H1 (cell line): Measurements from ENCODE around the gene KDM6A. TPM values are rescaled to one million over a fixed set of nuclear protein-coding genes. Genes with fewer than 3 reads are reported as not detected.

Experiments
- CTCF ChIA-PET: fragments of 300-600 bp; sonication (Branson Sonifier 250); formaldehyde crosslinking; loops from one replicate; lab custom pipeline; 2021; ENCODE audit not compliant: partially characterized antibody; lab: Charles Lee
- POLR2A ChIA-PET: fragments of 300-600 bp; sonication (Branson Sonifier 250); formaldehyde crosslinking; loops from one replicate; lab custom pipeline; 2021; ENCODE audit warnings: inconsistent platforms; ENCODE audit not compliant: partially characterized antibody; lab: Charles Lee
- DNase-seq, 2 experiments: peaks; one replicate each; pipeline versions ENCODE4 v3.0.0 to v3.0.0-alpha.2; 2010 to 2022; ENCODE audit warnings: low spot score in 2 of 2, low read depth in 1 of 2, mixed read lengths in 1 of 2
- FAIRE-seq: peaks from 2 replicates; lab custom pipeline; 2011; peaks lifted over from hg19 to GRCh38; lab: Jason Lieb, UNC
- H2AFZ ChIP-seq: 2 replicates; pipeline ENCODE4 v1.8.1; 2012; ENCODE audit warnings: low read length, inconsistent platforms
- H2AK5ac ChIP-seq: 2 replicates; pipeline ENCODE4 v1.6.1; 2013; ENCODE audit warnings: low read depth, low read length
- H2BK120ac ChIP-seq: replicated peaks from 2 replicates; pipeline ENCODE3; 2013; ENCODE audit warnings: low read depth, low read length, inconsistent platforms
- H2BK12ac ChIP-seq: 2 replicates; pipeline ENCODE4 v1.6.1; 2013; ENCODE audit warnings: low read depth, low read length
- H2BK15ac ChIP-seq: 2 replicates; pipeline ENCODE4 v1.6.1; 2013; ENCODE audit warnings: low read length
- H2BK20ac ChIP-seq: 2 replicates; pipeline ENCODE4 v1.6.1; 2013; ENCODE audit warnings: low read length
- H2BK5ac ChIP-seq: 2 replicates; pipeline ENCODE4 v1.6.1; 2013; ENCODE audit warnings: low read depth, low read length
- H3K14ac ChIP-seq: 2 replicates; pipeline ENCODE4 v1.6.1; 2013; ENCODE audit warnings: inconsistent platforms; ENCODE audit not compliant: insufficient read length
- H3K18ac ChIP-seq: 2 replicates; pipeline ENCODE4 v1.6.1; 2013; ENCODE audit warnings: low read length; ENCODE audit errors: extremely low read depth
- H3K23ac ChIP-seq: 2 replicates; pipeline ENCODE4 v1.6.1; 2013; ENCODE audit warnings: inconsistent platforms; ENCODE audit not compliant: insufficient read length
- H3K23me2 ChIP-seq: 2 replicates; pipeline ENCODE4 v1.6.1; 2013; ENCODE audit warnings: low read depth, low read length
- H3K27ac ChIP-seq: 2 replicates; pipeline ENCODE4 v1.6.1; 2011; ENCODE audit warnings: low read depth, low read length, inconsistent platforms
- H3K27me3 ChIP-seq, 4 experiments: replicated peaks in 1 of 4; 1 replicate in 1 of 4; 2 replicates in 3 of 4; pipeline versions ENCODE4 v1.6.1 to v1.8.1; 2011 to 2013; ENCODE audit warnings: low read length in 3 of 4, mild to moderate bottlenecking in 3 of 4, inconsistent platforms in 2 of 4, mixed read lengths in 2 of 4, moderate library complexity in 1 of 4; ENCODE audit not compliant: control insufficient read depth in 3 of 4, insufficient read depth in 3 of 4; ENCODE audit errors: extremely low read depth in 1 of 4
- H3K36me3 ChIP-seq, 4 experiments: 2 replicates each; pipeline versions ENCODE4 v1.6.1 to v1.8.1; 2011 to 2013; ENCODE audit warnings: mild to moderate bottlenecking in 4 of 4, low read length in 3 of 4, moderate library complexity in 2 of 4, control low read depth in 1 of 4, inconsistent platforms in 1 of 4; ENCODE audit not compliant: insufficient read depth in 4 of 4, control insufficient read depth in 2 of 4
- H3K4ac ChIP-seq: replicated peaks from 2 replicates; pipeline ENCODE3; 2013; ENCODE audit warnings: low read length, low read depth, mixed read lengths, inconsistent platforms; ENCODE audit not compliant: insufficient read length
- H3K4me1 ChIP-seq, 4 experiments: replicated peaks in 1 of 4; 1 replicate in 1 of 4; 2 replicates in 3 of 4; pipeline versions ENCODE4 v1.6.1 to v1.8.1; 2011 to 2013; ENCODE audit warnings: low read length in 3 of 4, inconsistent platforms in 2 of 4, mixed read lengths in 1 of 4; ENCODE audit not compliant: insufficient read depth in 4 of 4, control insufficient read depth in 3 of 4
- H3K4me2 ChIP-seq, 2 experiments: 2 replicates each; pipeline versions ENCODE4 v1.6.1 to v1.8.1; 2011 to 2013; ENCODE audit warnings: low read depth in 2 of 2, low read length in 2 of 2, control low read depth in 1 of 2, inconsistent platforms in 1 of 2, mild to moderate bottlenecking in 1 of 2; ENCODE audit not compliant: insufficient read depth in 1 of 2
- H3K4me3 ChIP-seq, 4 experiments: fragments of 200-600, 300-600 bp in 1 of 4; sonication (generic), shearing (Covaris generic), sonication (Bioruptor Twin) in 1 of 4; 2 replicates each; pipeline versions ENCODE4 v1.5.1 to v1.8.1; 2011 to 2016; ENCODE audit warnings: low read length in 4 of 4, low read depth in 3 of 4, control low read depth in 2 of 4, inconsistent platforms in 2 of 4, mild to moderate bottlenecking in 2 of 4, mixed read lengths in 1 of 4, moderate library complexity in 1 of 4; ENCODE audit not compliant: insufficient read depth in 2 of 4; ENCODE audit errors: extremely low read depth in 1 of 4
- H3K56ac ChIP-seq: replicated peaks from 2 replicates; pipeline ENCODE3; 2013; ENCODE audit warnings: low read depth, mild to moderate bottlenecking, mixed read lengths, low read length, inconsistent platforms; ENCODE audit not compliant: insufficient read length
- H3K79me1 ChIP-seq: 2 replicates; pipeline ENCODE4 v1.6.1; 2013; ENCODE audit warnings: low read depth, low read length, control low read depth
- H3K79me2 ChIP-seq, 2 experiments: 2 replicates each; pipeline versions ENCODE4 v1.6.1 to v1.8.1; 2012 to 2013; ENCODE audit warnings: low read length in 2 of 2, mild to moderate bottlenecking in 2 of 2, inconsistent platforms in 1 of 2; ENCODE audit not compliant: insufficient read depth in 2 of 2, control insufficient read depth in 1 of 2
- H3K9ac ChIP-seq, 4 experiments: replicated peaks in 1 of 4; 1 replicate in 1 of 4; 2 replicates in 3 of 4; pipeline versions ENCODE4 v1.6.1 to v1.8.1; 2011 to 2013; ENCODE audit warnings: low read depth in 3 of 4, low read length in 3 of 4, control low read depth in 2 of 4, mild to moderate bottlenecking in 2 of 4, moderate library complexity in 2 of 4, inconsistent platforms in 1 of 4; ENCODE audit errors: extremely low read depth in 1 of 4
- H3K9me3 ChIP-seq, 2 experiments: 2 replicates each; pipeline versions ENCODE4 v1.6.1 to v1.8.1; 2012 to 2013; ENCODE audit warnings: mild to moderate bottlenecking in 2 of 2, moderate library complexity in 2 of 2, control low read depth in 1 of 2, inconsistent platforms in 1 of 2, low read depth in 1 of 2, low read length in 1 of 2, mixed read lengths in 1 of 2; ENCODE audit not compliant: insufficient read depth in 2 of 2
- H4K20me1 ChIP-seq, 2 experiments: replicated peaks in 1 of 2; 2 replicates each; pipeline versions ENCODE3 to v1.8.1; 2011 to 2013; ENCODE audit warnings: inconsistent platforms in 2 of 2, low read length in 2 of 2, mild to moderate bottlenecking in 1 of 2; ENCODE audit not compliant: insufficient read depth in 2 of 2, control insufficient read depth in 1 of 2
- H4K5ac ChIP-seq: 2 replicates; pipeline ENCODE4 v1.6.1; 2013; ENCODE audit warnings: low read length, low read depth, mixed read lengths, inconsistent platforms; ENCODE audit not compliant: insufficient read length
- H4K8ac ChIP-seq: 2 replicates; pipeline ENCODE4 v1.8.0; 2013; ENCODE audit warnings: mild to moderate bottlenecking, moderate library complexity, low read length, inconsistent platforms; ENCODE audit not compliant: insufficient read depth; ENCODE audit errors: extremely low read depth
- H4K91ac ChIP-seq: replicated peaks from 2 replicates; pipeline ENCODE3; 2013; ENCODE audit warnings: low read length, mixed read lengths, inconsistent platforms; ENCODE audit not compliant: insufficient read length
- NRF1 ChIP-seq: IDR thresholded peaks from 2 replicates; pipeline ENCODE4 v1.6.1; 2011; ENCODE audit warnings: mild to moderate bottlenecking, low read depth, low read length, improper control_type of control experiment
- POU5F1 ChIP-seq: IDR thresholded peaks from 2 replicates; pipeline ENCODE4 v1.6.1; 2011; ENCODE audit warnings: low read depth, mild to moderate bottlenecking, low read length, moderate library complexity
- RAD21 ChIP-seq, 2 experiments: IDR thresholded peaks in 1 of 2; conservative IDR thresholded peaks in 1 of 2; 2 replicates each; pipeline ENCODE4 v1.6.1; 2011; ENCODE audit warnings: low read depth in 2 of 2, low read length in 2 of 2, improper control_type of control experiment in 1 of 2, inconsistent platforms in 1 of 2, mild to moderate bottlenecking in 1 of 2, moderate library complexity in 1 of 2
- RFX5 ChIP-seq: IDR thresholded peaks from 2 replicates; pipeline ENCODE4 v1.6.1; 2011; ENCODE audit warnings: low read depth, low read length, improper control_type of control experiment, borderline replicate concordance
- WGBS, 2 experiments: shearing (Covaris generic) in 1 of 2; methylation state at CpG; one replicate each; pipeline versions ENCODE4 v1.1.6 to v1.1.7; 2013 to 2015; ENCODE audit warnings: low lambda C conversion rate in 2 of 2, mixed read lengths in 2 of 2, inconsistent platforms in 1 of 2, low coverage in 1 of 2, missing lambda C conversion rate in 1 of 2; ENCODE audit not compliant: insufficient replicate concordance in 2 of 2, insufficient coverage in 1 of 2, insufficient read length in 1 of 2; ENCODE audit errors: extremely low coverage in 1 of 2, missing lambda C conversion rate in 1 of 2; 5-methylcytosine and 5-hydroxymethylcytosine counted together
- polyA plus RNA-seq, 7 experiments: library from polyadenylated mRNA; depleted of rRNA in 3 of 7; stranded (reverse) in 5 of 7; unstranded in 2 of 7; fragments of >200 nt in 5 of 7; fragments of 200-250 nt in 2 of 7; gene quantifications; 1 replicate in 5 of 7; 2 replicates in 1 of 7; 4 replicates in 1 of 7; pipeline versions ENCODE4 v1.2.1 to v1.2.3, GENCODE V29; 2011 to 2013; ENCODE audit warnings: missing spikeins in 2 of 7, mixed read lengths in 2 of 7
- total RNA-seq: library from RNA; stranded (reverse); fragmentation: NEBNext Ultra II Directional; extraction: Animal tissue kit (Norgen Biotek cat#: 25700); gene quantifications from 2 replicates; pipeline ENCODE4 v1.2.1, GENCODE V29; 2021

Gene KDM6A
- total and polyA plus RNA-seq, 2 of the 8 experiments (the other 6 are each of a cell fraction or from before 2014, with no cell fraction given), result 43.5 to 58.4 TPM

GRCh38 chrX:44904542-44905115 is 31.6 kb downstream of the KDM6A start:
- Histone ChIP-seq H2BK20ac (no peak overlapping the region), H2AFZ (no peak overlapping the region), H3K18ac (no peak overlapping the region), H2BK12ac (no peak overlapping the region), H3K79me1 (no peaks in the 10 kb centered on the region), H3K36me3 (no peaks in the 10 kb centered on the region), H3K27ac (no peak overlapping the region), H4K91ac (no peak overlapping the region), H3K23ac (no peak overlapping the region)
- 57% methylated on average over 4 of the region's 4 CpGs; no CpG with 5 or more reads in 1 of the 2 experiments for WGBS, 2 experiments
- no peak for DNase-seq
- POLR2A ChIA-PET, result no interaction called here
- TF ChIP-seq NRF1 (no peak), RFX5 (no peak), RAD21 (IDR thresholded peaks at IDR 0.05 in 1 of 2, conservative IDR thresholded peaks at IDR 0.05 in 1 of 2; ENCODE audit: low read depth in 2 of 2, low read length in 2 of 2) (peak; percentile 3 to 17; a peak in 1 of 4 replicates), POU5F1 (no peak)
- TF ChIP-seq, all 59 proteins: peak for 1
- Histone ChIP-seq H4K5ac (no peak overlapping the region), H3K4me3 (no peak overlapping the region), H2BK120ac (no peak overlapping the region), H4K8ac (no peak overlapping the region), H3K4ac (no peak overlapping the region), H3K9me3 (no peaks in the 10 kb centered on the region), H3K56ac (no peak overlapping the region), H3K14ac (no peak overlapping the region), H3K79me2 (peaks cover 13 to 100% of the 10 kb centered on the region in 2 experiments; a peak in 3 of 4 replicates), H3K4me2 (peak overlapping the region in 1 of 2 experiments; percentile 48; a peak in 1 of 4 replicates), H3K23me2 (no peaks in the 10 kb centered on the region), H2BK15ac (no peak overlapping the region), H2BK5ac (no peak overlapping the region), H3K27me3 (no peaks in the 10 kb centered on the region), H2AK5ac (no peak overlapping the region), H3K4me1 (peaks cover 0 to 3% (median 1%) of the 10 kb centered on the region in 4 experiments; a peak in 2 of 7 replicates), H4K20me1 (no peaks in the 10 kb centered on the region), H3K9ac (no peak overlapping the region)
- CTCF ChIA-PET, result interaction anchor here (0.6 kb wide), 1 partner anchor 10 kb away, joined by 3 read pairs; no protein-coding TSS in a partner anchor
- no peak for FAIRE-seq
